GM23248 (cell line): Measurements from ENCODE around the gene PHOX2B. TPM values are rescaled to one million over a fixed set of nuclear protein-coding genes. Genes with fewer than 3 reads are reported as not detected.

Experiments used
- DNase-seq: peaks from one replicate; pipeline ENCODE4 v3.0.0-alpha.2; 2015
- H2AFZ ChIP-seq: fragments of 200-600 bp; sonication (generic); 2 replicates; pipeline ENCODE4 v1.6.1; 2016; ENCODE audit warnings: antibody characterized with exemption
- H3F3A ChIP-seq: fragments of 200-600 bp; sonication (generic); 2 replicates; pipeline ENCODE4 v1.6.1; 2016; ENCODE audit warnings: mild to moderate bottlenecking, antibody characterized with exemption, mixed run types; ENCODE audit not compliant: insufficient read depth
- H3K27ac ChIP-seq: fragments of 200-600 bp; sonication (generic); 2 replicates; pipeline ENCODE4 v1.5.1; 2016; ENCODE audit warnings: mild to moderate bottlenecking
- H3K27me3 ChIP-seq: fragments of 200-600 bp; sonication (generic); replicated peaks from 2 replicates; pipeline ENCODE4 v1.6.1; 2016; ENCODE audit warnings: mild to moderate bottlenecking; ENCODE audit not compliant: insufficient read depth
- H3K36me3 ChIP-seq: fragments of 200-600 bp; sonication (generic); 2 replicates; pipeline ENCODE4 v1.6.1; 2016; ENCODE audit warnings: low read depth, mild to moderate bottlenecking
- H3K4me1 ChIP-seq: fragments of 200-600 bp; sonication (generic); 2 replicates; pipeline ENCODE4 v1.6.1; 2016; ENCODE audit warnings: mild to moderate bottlenecking; ENCODE audit not compliant: insufficient read depth
- H3K4me2 ChIP-seq: fragments of 200-600 bp; sonication (generic); one replicate; pipeline ENCODE4 v1.6.1; 2016; ENCODE audit warnings: mild to moderate bottlenecking; ENCODE audit not compliant: unreplicated experiment
- H3K4me3 ChIP-seq: fragments of 200-600 bp; sonication (generic); 2 replicates; pipeline ENCODE4 v1.5.1; 2016; ENCODE audit warnings: mild to moderate bottlenecking
- H3K79me2 ChIP-seq: fragments of 200-600 bp; sonication (generic); 2 replicates; pipeline ENCODE4 v1.6.1; 2016; ENCODE audit warnings: mild to moderate bottlenecking; ENCODE audit not compliant: insufficient read depth
- H3K9ac ChIP-seq: fragments of 200-600 bp; sonication (generic); 2 replicates; pipeline ENCODE4 v1.6.1; 2016; ENCODE audit warnings: mild to moderate bottlenecking
- H3K9me2 ChIP-seq: fragments of 200-600 bp; sonication (generic); 2 replicates; pipeline ENCODE4 v1.6.1; 2016; ENCODE audit warnings: mixed run types, mild to moderate bottlenecking, moderate library complexity; ENCODE audit not compliant: insufficient read depth
- H3K9me3 ChIP-seq: fragments of 200-600 bp; sonication (generic); one replicate; pipeline ENCODE4 v1.6.1; 2017; ENCODE audit warnings: low read depth
- H4K20me1 ChIP-seq: fragments of 200-600 bp; sonication (generic); 2 replicates; pipeline ENCODE4 v1.6.0; 2016; ENCODE audit not compliant: insufficient read depth
- EZH2 ChIP-seq: fragments of 200-600 bp; sonication (generic); IDR thresholded peaks from 2 replicates; pipeline ENCODE4 v1.6.1; 2018; ENCODE audit warnings: antibody characterized with exemption, mild to moderate bottlenecking; ENCODE audit not compliant: insufficient read depth, poor library complexity, severe bottlenecking
- EZH2phosphoT487 ChIP-seq: fragments of 200-600 bp; sonication (generic); IDR thresholded peaks from 2 replicates; pipeline ENCODE4 v1.6.1; 2018; ENCODE audit warnings: antibody characterized with exemption, moderate library complexity, mild to moderate bottlenecking, low read depth; ENCODE audit not compliant: insufficient read depth
- WGBS, 2 experiments: methylation state at CpG; one replicate each; pipeline ENCODE4 v1.1.6; 2015 to 2017; ENCODE audit warnings: low lambda C conversion rate in 2 of 2, low coverage in 1 of 2; ENCODE audit errors: missing lambda C conversion rate in 2 of 2; 5-methylcytosine and 5-hydroxymethylcytosine counted together
- in situ Hi-C: fragments of 300-500 bp; cut with MboI; formaldehyde crosslinking; loops from 2 replicates; pipeline ENCODE4 v1.15.0; 2020
- polyA plus RNA-seq: library from polyadenylated mRNA; unstranded; fragments of >200 nt; fragmentation: Nextera tagmentation; extraction: Ambion mirVana; gene quantifications from 2 replicates; pipeline ENCODE4 v1.2.1, GENCODE V29; 2016
- total RNA-seq: library from RNA; depleted of rRNA; stranded (reverse); fragments of >200 nt; shearing (Covaris generic); gene quantifications from 2 replicates; pipeline ENCODE4 v1.2.3, GENCODE V29; 2014

PHOX2B gene
- total and polyA plus RNA-seq, 2 experiments from 2014 or later: not detected

DNA sequence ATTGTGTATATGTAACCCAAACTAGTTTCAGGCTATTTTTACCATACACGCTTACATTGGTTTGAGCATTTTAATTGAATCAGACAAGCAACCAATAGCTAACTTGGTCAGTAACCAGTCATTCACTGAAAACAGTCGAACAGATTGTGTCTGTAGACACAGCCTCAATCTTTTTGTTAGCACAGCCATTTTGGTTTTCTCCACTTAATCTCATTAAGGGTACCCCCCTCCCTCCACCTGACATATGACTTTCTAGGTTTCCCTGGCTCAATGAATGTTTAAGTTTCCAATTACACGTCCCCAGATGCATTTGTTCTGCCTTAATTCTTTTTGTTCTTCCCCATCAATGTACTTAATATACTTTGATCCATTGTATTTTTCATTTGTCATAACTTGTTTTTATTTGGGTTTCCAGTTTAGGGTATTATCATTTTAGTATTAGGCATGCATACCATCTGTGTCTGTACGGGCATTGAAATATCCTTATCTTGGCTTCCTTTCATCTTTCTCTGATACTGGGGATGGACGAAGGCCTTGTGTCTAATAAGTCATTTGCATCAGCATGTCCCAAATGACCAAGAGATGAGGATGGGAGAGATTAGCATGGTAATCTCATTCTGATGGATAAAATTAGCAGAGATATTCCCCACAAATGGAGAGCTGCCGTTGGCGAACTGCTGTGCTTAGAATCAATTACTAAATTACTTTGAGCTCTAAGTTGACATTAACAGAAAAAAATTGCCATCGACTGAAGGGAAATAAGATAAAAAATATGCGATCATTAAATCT is 35.9 kb upstream of the PHOX2B start:
- DNase-seq: no peak
- 43 to 47% methylated on average over 9 of the region's 9 CpGs for WGBS, 2 experiments
- no peaks in the 10 kb centered on the region for H3F3A ChIP-seq
- no peak overlapping the region for H3K4me2 ChIP-seq
- H3K9ac ChIP-seq: no peak overlapping the region
- H3K4me1 ChIP-seq: no peaks in the 10 kb centered on the region
- in situ Hi-C loops: no loop called here
- H4K20me1 ChIP-seq: no peaks in the 10 kb centered on the region
- H3K36me3 ChIP-seq: no peaks in the 10 kb centered on the region
- no peak overlapping the region for H3K4me3 ChIP-seq
- H3K27me3 ChIP-seq: no peaks in the 10 kb centered on the region; the same call in 1 of the 2 replicates
- no peaks in the 10 kb centered on the region for H3K9me2 ChIP-seq
- H3K27ac ChIP-seq: no peak overlapping the region
- no peak for TF ChIP-seq EZH2
- TF ChIP-seq EZH2phosphoT487: no peak
- H3K9me3 ChIP-seq: no peaks in the 10 kb centered on the region
- H2AFZ ChIP-seq: no peak overlapping the region
- no peaks in the 10 kb centered on the region for H3K79me2 ChIP-seq

DNA sequence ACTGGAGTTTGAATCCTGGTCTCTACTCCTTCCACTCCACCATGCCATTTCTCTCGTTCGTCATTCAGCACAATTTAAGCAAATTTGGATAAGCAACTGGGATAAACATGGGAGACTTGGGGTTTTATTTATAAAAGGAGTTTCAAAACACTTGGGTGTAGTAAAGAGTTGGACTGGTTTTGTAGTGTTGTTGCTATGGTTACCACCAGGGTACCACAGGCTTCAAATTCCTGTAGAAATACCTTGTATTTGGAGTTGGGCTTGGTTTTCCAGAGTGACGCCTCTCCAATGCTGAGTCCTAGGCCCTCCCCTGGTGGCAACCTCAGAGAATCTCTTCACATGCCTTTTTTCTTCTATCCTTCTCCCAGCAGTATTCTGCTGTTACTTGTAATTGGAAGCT is 27.9 kb upstream of the PHOX2B start:
- H4K20me1 ChIP-seq: no peaks in the 10 kb centered on the region
- no peak for DNase-seq
- no peaks in the 10 kb centered on the region for H3F3A ChIP-seq
- no peaks in the 10 kb centered on the region for H3K4me1 ChIP-seq
- H2AFZ ChIP-seq: no peak overlapping the region
- no peak overlapping the region for H3K27ac ChIP-seq
- no peak overlapping the region for H3K4me3 ChIP-seq
- no peaks in the 10 kb centered on the region for H3K27me3 ChIP-seq
- 39 to 41% methylated on average over 3 of the region's 3 CpGs for WGBS, 2 experiments
- no peaks in the 10 kb centered on the region for H3K9me2 ChIP-seq
- in situ Hi-C loops: no loop called here
- H3K79me2 ChIP-seq: no peaks in the 10 kb centered on the region
- no peaks in the 10 kb centered on the region for H3K9me3 ChIP-seq
- no peak overlapping the region for H3K4me2 ChIP-seq
- TF ChIP-seq EZH2 (no peak), EZH2phosphoT487 (no peak)
- H3K9ac ChIP-seq: no peak overlapping the region
- H3K36me3 ChIP-seq: no peaks in the 10 kb centered on the region

DNA sequence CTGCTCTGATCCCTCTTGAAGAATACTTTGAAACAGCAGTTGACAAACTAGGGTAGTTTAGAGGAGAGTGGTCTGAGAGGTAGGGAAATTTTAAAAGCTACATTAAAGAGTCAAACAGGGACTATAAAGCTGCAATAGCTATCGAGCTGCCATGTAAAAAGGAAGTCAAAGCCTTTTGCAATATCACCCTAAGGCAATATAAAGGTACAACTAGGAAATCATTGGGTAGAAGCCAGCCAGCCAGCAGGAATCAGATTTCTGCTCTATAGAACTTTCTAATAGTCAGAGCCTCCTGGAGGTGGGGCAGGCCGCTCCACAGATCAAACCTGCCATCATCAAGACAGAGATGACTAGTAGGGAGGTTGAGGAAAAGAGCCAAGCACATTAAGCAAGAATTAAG is 15.2 kb upstream of the PHOX2B start:
- no peak overlapping the region for H3K27ac ChIP-seq
- in situ Hi-C loops: no loop called here
- 5% methylated on average over 2 of the region's 2 CpGs for WGBS, 2 experiments

DNA sequence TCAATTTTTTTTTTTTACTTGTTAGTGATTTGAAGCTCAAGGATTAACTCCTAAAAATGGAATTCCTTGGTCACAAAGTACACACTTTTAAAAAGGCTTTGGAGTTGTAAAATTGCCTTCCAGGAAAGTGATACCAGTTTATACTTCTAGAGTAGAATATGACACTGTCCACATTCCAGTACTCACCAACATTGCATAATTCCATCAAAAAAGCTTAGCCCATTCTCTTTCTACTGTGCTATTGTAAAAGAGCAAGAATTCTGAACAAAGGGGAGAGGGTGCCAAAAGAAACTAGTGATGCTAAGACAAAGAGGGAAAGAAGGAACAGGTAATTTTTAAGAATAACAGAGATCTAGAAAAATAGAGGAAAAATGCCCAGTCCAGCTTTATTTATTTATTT is 10.4 kb upstream of the PHOX2B start:
- Histone ChIP-seq H3K9me2 (no peaks in the 10 kb centered on the region), H3K27me3 (peaks cover 11% of the 10 kb centered on the region; the same call in 1 of the 2 replicates), H4K20me1 (no peaks in the 10 kb centered on the region), H3K9ac (no peak overlapping the region), H3K9me3 (no peaks in the 10 kb centered on the region), H3K36me3 (no peaks in the 10 kb centered on the region), H3K4me2 (no peak overlapping the region), H3K4me1 (no peaks in the 10 kb centered on the region), H3K4me3 (no peak overlapping the region), H3F3A (no peaks in the 10 kb centered on the region), H2AFZ (no peak overlapping the region), H3K79me2 (no peaks in the 10 kb centered on the region), H3K27ac (no peak overlapping the region)
- no peak for DNase-seq
- in situ Hi-C loops: no loop called here
- no peak for TF ChIP-seq EZH2phosphoT487

More for the DNA sequence above, 15.2 kb upstream of the PHOX2B start:
- Histone ChIP-seq H3K9me3 (no peaks in the 10 kb centered on the region), H2AFZ (no peak overlapping the region), H3K4me3 (no peak overlapping the region), H3F3A (no peaks in the 10 kb centered on the region), H3K36me3 (no peaks in the 10 kb centered on the region), H3K9me2 (no peaks in the 10 kb centered on the region), H3K4me1 (no peaks in the 10 kb centered on the region), H4K20me1 (no peaks in the 10 kb centered on the region), H3K9ac (no peak overlapping the region), H3K79me2 (no peaks in the 10 kb centered on the region), H3K27me3 (peaks cover 15% of the 10 kb centered on the region; the same call in 1 of the 2 replicates), H3K4me2 (no peak overlapping the region)
- TF ChIP-seq EZH2: no peak
- no peak for DNase-seq
